Frontal cortex (tissue), 4 donors: ENCODE data around the gene BRWD1. TPM values are rescaled to one million over a fixed set of nuclear protein-coding genes. Genes with fewer than 3 reads are reported as not detected.
A peak's percentile ranks its signal among the peaks of the same experiment; 100 is the strongest.

Experiments used
- DNase-seq, 2 donors: peaks; one replicate each; pipeline ENCODE4 v3.0.0; 2012; ENCODE audit warnings: low spot score in 2 of 2
- FAIRE-seq: peaks from 2 replicates; lab custom pipeline; 2012; peaks lifted over from hg19 to GRCh38; lab: Jason Lieb, UNC
- total RNA-seq: library from RNA; depleted of rRNA; stranded (reverse); fragments of >200 nt; gene quantifications from one replicate; pipeline ENCODE4 v1.2.3, GENCODE V29; 2014
- donor health status: control.
- donor health status: control.
- donor health status: control.

The BRWD1 gene
- total RNA-seq, 1 donor from 2014 or later = 399 TPM

DNA sequence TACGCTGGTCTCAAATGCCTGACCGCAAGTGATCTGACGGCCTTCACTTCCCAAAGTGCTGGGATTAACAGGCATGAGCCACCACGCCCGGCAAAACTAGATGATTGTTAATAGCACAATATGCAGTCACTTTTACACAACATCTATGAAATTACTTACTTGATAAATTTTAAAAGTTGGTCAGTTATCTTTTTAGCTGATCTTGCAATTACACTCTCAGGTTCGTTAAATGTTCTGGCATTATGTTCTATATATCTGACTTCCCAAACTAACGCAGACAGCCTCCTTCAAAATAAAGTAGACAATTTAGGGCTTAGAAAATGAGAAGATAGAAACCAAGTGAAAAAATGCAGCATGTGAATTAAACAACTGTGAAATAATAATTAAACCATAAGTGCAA is 98.4 kb downstream of the BRWD1 start:
- no peak for DNase-seq
- no peak for FAIRE-seq

DNA sequence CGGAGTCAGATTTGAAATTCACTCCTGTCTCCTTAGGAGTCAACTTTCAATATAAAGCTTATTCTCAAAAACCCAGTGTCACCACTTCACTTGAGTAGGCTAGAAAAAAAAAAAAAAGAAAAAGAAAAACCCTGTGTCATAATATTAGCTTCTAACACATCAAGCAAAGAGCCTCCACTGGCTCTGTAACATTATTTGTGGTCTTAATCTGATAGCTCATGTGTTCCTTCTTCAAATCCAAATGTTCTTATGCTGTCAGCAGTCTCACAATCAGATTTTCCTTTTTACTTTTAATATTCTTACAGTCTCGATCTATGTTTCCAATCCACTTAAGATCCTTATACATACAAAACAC is 104.1 kb downstream of the BRWD1 start:
- FAIRE-seq (no peak), DNase-seq (no peak)

DNA sequence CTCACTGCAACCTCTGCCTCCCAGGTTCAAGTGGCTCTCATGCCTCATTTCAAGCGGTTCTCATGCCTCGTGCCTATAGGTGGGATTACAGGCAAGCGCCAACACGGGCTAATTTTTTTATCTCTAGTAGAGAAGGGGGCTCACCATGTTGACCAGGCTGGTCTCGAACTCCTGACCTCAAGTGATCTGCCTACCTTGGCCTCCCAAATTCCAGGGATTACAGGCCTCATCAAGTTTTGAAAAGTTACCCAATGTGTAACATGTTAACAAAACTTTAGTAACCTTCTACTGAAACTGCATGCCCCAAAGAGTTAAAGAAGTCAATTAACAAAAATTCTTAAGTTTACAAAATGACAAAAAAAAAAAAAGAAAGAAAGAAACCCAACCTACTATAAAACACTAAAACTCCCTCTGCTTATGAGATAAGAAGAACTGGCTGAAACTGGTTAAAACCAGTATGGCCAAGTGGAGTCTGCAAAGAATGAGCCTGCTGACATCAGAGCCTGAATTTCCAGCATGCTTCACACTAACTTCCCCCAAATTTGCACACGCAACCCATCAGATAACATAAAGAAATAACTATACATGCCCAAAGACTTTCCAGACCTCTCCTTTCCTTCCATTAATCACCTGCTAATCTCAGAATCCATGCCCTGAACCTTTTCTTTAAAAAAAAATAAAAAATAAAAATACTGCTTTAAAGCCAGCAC is 104.7 kb downstream of the BRWD1 start:
- DNase-seq = no peak
- no peak for FAIRE-seq

- FAIRE-seq (no peak), DNase-seq (no peak)
Measured at GRCh38 chr21:39204134-39204533, 109.3 kb downstream of the BRWD1 start.

- FAIRE-seq (no peak), DNase-seq (no peak)
Measured at GRCh38 chr21:39198800-39199199, 114.6 kb downstream of the BRWD1 start.

- DNase-seq (no peak), FAIRE-seq (no peak)
Measured at GRCh38 chr21:39197448-39198233, 115.8 kb downstream of the BRWD1 start.

DNA sequence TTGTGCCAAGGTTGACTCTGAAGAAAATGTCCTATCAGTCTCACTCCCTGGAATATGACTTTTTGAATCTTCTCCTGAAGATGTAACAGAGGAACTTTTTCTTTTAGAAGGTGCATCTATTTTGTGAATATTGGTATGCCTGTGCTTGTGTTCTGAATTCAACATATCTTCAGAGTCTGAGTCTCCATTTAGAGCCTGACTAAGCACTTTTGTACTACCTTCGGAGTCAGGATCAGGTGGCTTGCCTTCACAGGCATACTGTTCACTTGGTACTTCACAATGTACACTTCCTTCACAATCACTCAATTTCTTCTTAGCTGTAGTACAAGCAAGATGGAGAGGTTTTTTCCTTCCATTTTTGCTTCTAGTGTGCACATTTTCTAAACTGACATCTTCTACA is 116.6 kb downstream of the BRWD1 start:
- DNase-seq = no peak
- FAIRE-seq = no peak

DNA sequence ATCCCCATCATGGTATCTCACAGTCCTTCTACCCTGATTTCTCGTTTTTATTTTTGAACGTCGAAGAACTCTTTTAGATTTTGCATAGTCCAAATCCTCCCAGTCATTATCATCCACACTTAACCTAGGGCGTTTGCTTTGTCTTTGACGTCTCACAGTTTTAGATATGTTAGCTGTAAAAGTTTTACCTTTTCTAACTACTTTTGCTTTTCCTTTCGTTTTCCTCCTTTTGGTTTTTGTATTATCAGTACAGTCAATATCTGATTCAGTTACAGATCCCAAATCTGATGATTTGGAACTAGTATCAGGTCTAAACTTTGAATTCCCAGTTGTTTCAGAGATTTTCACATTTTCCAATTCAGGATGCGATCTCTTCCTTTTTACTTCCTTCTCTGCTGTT is 117.1 kb downstream of the BRWD1 start:
- DNase-seq (no peak), FAIRE-seq (no peak)

- FAIRE-seq (no peak), DNase-seq (no peak)
Measured at GRCh38 chr21:39193380-39193779, 120.1 kb downstream of the BRWD1 start.

DNA sequence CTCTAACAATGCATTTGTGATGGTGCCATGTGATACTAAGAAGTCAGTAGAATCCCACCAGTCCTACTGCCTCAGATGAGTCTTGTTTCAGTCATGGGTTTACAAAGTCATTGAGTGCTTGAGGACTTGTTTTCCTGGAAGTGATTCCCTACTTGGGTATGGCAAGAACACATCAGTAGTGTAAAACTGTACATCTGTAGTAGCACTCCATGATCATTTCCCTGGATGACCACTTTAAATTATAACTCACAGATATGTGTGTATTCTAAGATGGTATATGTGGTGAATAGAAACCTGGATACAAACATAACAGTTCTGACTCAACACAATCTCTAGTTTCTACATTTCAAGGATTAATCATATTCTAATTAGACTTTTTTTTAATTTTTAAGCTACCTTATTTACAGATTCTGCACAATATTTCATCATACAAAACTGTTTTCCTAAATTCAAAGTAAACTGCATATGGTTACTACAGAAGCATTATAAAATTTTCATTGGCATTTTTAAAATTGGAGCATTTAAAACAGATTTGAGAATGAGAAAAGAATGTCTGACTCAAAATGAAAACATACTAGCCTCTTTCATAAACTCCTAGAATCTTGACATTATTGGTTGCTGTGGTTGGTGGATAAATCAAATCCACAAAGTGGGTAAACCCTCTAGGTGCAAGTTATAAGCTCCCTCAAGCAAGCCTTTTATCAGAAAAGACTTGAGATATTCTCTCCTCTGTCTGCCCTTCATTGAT is 123.4 kb downstream of the BRWD1 start:
- DNase-seq (no peak), FAIRE-seq (no peak)

- DNase-seq (no peak), FAIRE-seq (no peak)
Measured at GRCh38 chr21:39188521-39189139, 124.8 kb downstream of the BRWD1 start.

GRCh38 chr21:39187141-39187540 is 126.3 kb downstream of the BRWD1 start:
- no peak for FAIRE-seq
- no peak for DNase-seq

GRCh38 chr21:39186676-39187075 is 126.8 kb downstream of the BRWD1 start:
- no peak for DNase-seq
- no peak for FAIRE-seq

GRCh38 chr21:39185157-39185556 is 128.3 kb downstream of the BRWD1 start:
- no peak for DNase-seq
- no peak for FAIRE-seq

DNA sequence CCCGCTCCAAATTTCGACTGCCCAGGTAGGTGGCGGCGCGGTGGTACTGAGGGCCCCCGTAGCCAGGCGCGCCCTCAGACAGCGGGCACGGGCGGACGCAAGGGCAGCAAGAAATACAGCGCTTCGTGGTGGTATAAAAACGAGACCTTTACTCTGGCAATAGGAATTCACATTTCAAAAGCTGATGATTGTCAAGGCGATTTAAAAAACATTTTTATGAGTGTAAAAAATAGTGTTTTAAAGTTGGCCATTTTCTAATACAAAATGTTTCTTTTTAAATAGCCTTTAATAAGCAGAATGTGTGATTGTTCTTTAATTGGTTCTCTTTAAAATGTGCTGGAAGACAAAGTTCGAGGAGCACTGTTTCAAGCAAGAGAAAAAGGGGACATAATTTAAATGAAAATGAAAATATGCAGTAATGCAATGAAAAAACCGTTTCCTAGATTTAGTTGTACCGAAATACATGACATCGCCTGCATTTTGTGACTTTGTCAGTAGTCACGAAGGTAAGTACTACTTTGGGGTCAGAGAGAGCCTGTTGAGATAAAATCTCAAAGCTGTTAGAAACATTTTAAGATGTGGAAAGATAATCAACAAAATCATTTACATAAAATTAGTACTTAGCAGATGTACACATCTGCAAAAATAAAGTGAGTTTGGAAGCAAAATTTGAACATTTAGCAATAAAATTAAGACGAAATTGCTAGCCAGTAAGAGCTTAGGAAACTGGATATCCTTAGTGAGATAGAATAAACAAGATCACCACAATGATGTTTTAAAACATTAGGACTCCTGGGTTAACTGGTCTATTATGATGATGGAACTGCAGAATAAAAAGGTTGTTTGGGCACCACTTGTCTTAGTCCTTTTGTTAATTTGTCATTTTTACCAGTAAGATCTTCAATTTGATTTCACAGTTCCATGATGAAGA is 129.1 kb downstream of the BRWD1 start:
- DNase-seq (no peak), FAIRE-seq (no peak)

DNA sequence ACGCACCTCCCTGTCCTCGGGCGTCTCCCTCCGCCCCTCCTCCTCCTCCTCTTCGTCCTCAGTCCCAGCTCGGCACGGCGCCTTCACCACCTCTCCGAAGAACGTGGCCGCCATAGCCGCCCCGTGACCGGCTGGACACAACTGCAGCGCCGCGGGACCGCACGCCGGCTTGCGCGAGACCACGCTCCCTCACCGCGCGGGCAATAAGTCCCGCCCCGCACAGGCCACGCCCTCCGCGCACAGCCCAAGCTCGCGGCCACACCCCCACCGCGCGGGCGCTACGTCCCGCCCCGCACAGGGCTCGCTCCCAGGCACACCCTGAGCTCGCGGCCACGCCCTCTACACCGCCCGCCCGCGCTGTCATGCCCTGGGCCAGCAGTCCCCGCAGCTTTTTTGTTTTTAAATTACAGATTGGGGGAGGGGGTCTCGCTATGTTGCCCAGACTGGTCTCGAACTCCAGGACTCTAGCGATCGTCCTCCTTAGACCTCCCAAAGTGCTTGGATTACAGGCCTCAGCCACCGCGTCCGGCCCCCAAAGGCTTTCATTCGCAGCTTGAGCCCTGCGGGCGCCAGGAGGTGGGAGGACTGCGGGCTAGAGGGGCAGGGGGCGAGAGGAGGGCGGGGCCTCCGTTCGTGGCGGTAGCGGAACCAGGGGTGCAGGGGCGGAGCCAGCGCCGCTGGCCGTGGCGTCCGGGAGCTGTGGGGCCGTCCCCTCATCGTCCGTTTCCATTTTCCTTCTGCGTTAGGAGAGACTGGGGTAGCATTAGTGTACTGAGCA is 130.0 kb downstream of the BRWD1 start, which contains the start of gene PSMG1:
PSMG1 (minus strand) TSS at position 180 of the 778 bp plus-strand sequence; CDS start at position 114, 66 bp downstream.
- FAIRE-seq (no peak), DNase-seq (peak; percentile 82)

- no peak for FAIRE-seq
- DNase-seq = no peak
Measured at GRCh38 chr21:39182484-39183271, 130.8 kb downstream of the BRWD1 start.

GRCh38 chr21:39182016-39182415 is 131.4 kb downstream of the BRWD1 start:
- no peak for FAIRE-seq

More at GRCh38 chr21:39182016-39182415, 131.4 kb downstream of the BRWD1 start:
- no peak for DNase-seq
